Measurements from ENCODE around the gene LGALS9.

The LGALS9 gene

GRCh38 chr17:27595208-27595607 lies 35.8 kb upstream of the LGALS9 start:
- TF ChIP-seq RAD21 (IDR thresholded peaks at IDR 0.05; ENCODE audit: low read depth), result no peak
- no peak for TF ChIP-seq MAX (IDR thresholded peaks at IDR 0.05)
- no peak for TF ChIP-seq NFIC (IDR thresholded peaks at IDR 0.05)
- TF ChIP-seq USF1 (IDR thresholded peaks at IDR 0.05), result no peak
- no peak for TF ChIP-seq TCF12 (IDR thresholded peaks at IDR 0.05; ENCODE audit: low read depth)
- TF ChIP-seq EGR1 (IDR thresholded peaks at IDR 0.05), result no peak
- no peak for TF ChIP-seq CREB1 (IDR thresholded peaks at IDR 0.05; ENCODE audit: low read depth)

- TF ChIP-seq TEAD4 (IDR thresholded peaks at IDR 0.05) (no peak), FOXM1 (IDR thresholded peaks at IDR 0.05; ENCODE audit: borderline replicate concordance, low read depth) (no peak), CREB1 (IDR thresholded peaks at IDR 0.05; ENCODE audit: low read depth) (no peak), EGR1 (IDR thresholded peaks at IDR 0.05) (no peak), NFIC (IDR thresholded peaks at IDR 0.05) (no peak), USF1 (IDR thresholded peaks at IDR 0.05) (no peak), RAD21 (IDR thresholded peaks at IDR 0.05; ENCODE audit: low read depth) (no peak), REST (IDR thresholded peaks at IDR 0.05; ENCODE audit: low read depth) (no peak), MAX (IDR thresholded peaks at IDR 0.05) (no peak), YY1 (IDR thresholded peaks at IDR 0.05; ENCODE audit: low read depth) (no peak)
Measured at GRCh38 chr17:27596096-27596495, 34.9 kb upstream of the LGALS9 start.

- TF ChIP-seq CREB1 (IDR thresholded peaks at IDR 0.05; ENCODE audit: low read depth) (no peak), MAX (IDR thresholded peaks at IDR 0.05) (no peak), ZBTB7A (IDR thresholded peaks at IDR 0.05; ENCODE audit: low read depth) (no peak), CEBPB (IDR thresholded peaks at IDR 0.05) (no peak), TEAD4 (IDR thresholded peaks at IDR 0.05) (no peak)
Measured at GRCh38 chr17:27596566-27597187, 34.3 kb upstream of the LGALS9 start.

GRCh38 chr17:27597188-27597580 lies 33.8 kb upstream of the LGALS9 start:
- TF ChIP-seq TCF12 (IDR thresholded peaks at IDR 0.05; ENCODE audit: low read depth) (no peak), TEAD4 (IDR thresholded peaks at IDR 0.05) (no peak), ZBTB7A (IDR thresholded peaks at IDR 0.05; ENCODE audit: low read depth) (no peak), RAD21 (IDR thresholded peaks at IDR 0.05; ENCODE audit: low read depth) (no peak), FOXM1 (IDR thresholded peaks at IDR 0.05; ENCODE audit: borderline replicate concordance, low read depth) (no peak), EP300 (IDR thresholded peaks at IDR 0.05; ENCODE audit: borderline replicate concordance) (no peak), CREB1 (IDR thresholded peaks at IDR 0.05; ENCODE audit: low read depth) (no peak), MAX (IDR thresholded peaks at IDR 0.05) (no peak), TAF1 (IDR thresholded peaks at IDR 0.05; ENCODE audit: low read depth) (no peak), NFIC (IDR thresholded peaks at IDR 0.05) (no peak), USF1 (IDR thresholded peaks at IDR 0.05) (no peak), CEBPB (IDR thresholded peaks at IDR 0.05) (no peak), REST (IDR thresholded peaks at IDR 0.05; ENCODE audit: low read depth) (no peak), YY1 (IDR thresholded peaks at IDR 0.05; ENCODE audit: low read depth) (no peak), EGR1 (IDR thresholded peaks at IDR 0.05) (no peak)

- TF ChIP-seq CREB1 (IDR thresholded peaks at IDR 0.05; ENCODE audit: low read depth) (no peak), CEBPB (IDR thresholded peaks at IDR 0.05) (no peak), TEAD4 (IDR thresholded peaks at IDR 0.05) (no peak), TAF1 (IDR thresholded peaks at IDR 0.05; ENCODE audit: low read depth) (no peak), ZBTB7A (IDR thresholded peaks at IDR 0.05; ENCODE audit: low read depth) (no peak), USF1 (IDR thresholded peaks at IDR 0.05) (no peak), REST (IDR thresholded peaks at IDR 0.05; ENCODE audit: low read depth) (no peak), NFIC (IDR thresholded peaks at IDR 0.05) (no peak), TCF12 (IDR thresholded peaks at IDR 0.05; ENCODE audit: low read depth) (no peak), YY1 (IDR thresholded peaks at IDR 0.05; ENCODE audit: low read depth) (no peak), EGR1 (IDR thresholded peaks at IDR 0.05) (no peak), MAX (IDR thresholded peaks at IDR 0.05) (no peak), FOXM1 (IDR thresholded peaks at IDR 0.05; ENCODE audit: borderline replicate concordance, low read depth) (no peak)
Measured at GRCh38 chr17:27597783-27598320, 33.1 kb upstream of the LGALS9 start.

All from Ishikawa (cell line).